K562 (cell line): ENCODE results near the gene SETD7.

ENCODE experiments used
- EZH2 ChIP-seq: IDR thresholded peaks from 2 replicates; pipeline ENCODE4 v1.6.1; 2012; ENCODE audit warnings: low read depth, mild to moderate bottlenecking, inconsistent platforms, low read length, borderline replicate concordance
- L3MBTL2 ChIP-seq: fragments of 450-650 bp; IDR thresholded peaks from 2 replicates; pipeline ENCODE4 v1.6.1; 2016; ENCODE audit warnings: mild to moderate bottlenecking, moderate library complexity
- PHF21A ChIP-seq: fragments of 450-650 bp; IDR thresholded peaks from 2 replicates; pipeline ENCODE4 v1.6.1; 2017; ENCODE audit warnings: low read depth, borderline replicate concordance
- ZBTB1 ChIP-seq: sonication (generic); formaldehyde crosslinking; IDR thresholded peaks from 2 replicates; pipeline ENCODE4 v1.8.1; 2023; ENCODE audit warnings: missing genetic modification reagents, low read depth, mild to moderate bottlenecking, borderline replicate concordance
- ZHX1 ChIP-seq: fragments of 150-350 bp; conservative IDR thresholded peaks from 2 replicates; pipeline ENCODE4 v1.6.1; 2014; ENCODE audit warnings: low read length

- TF ChIP-seq ZBTB1 (CRISPR knock-in tag), result no peak
- TF ChIP-seq EZH2, result no peak
- TF ChIP-seq PHF21A, result no peak
- TF ChIP-seq ZHX1, result no peak
- no peak for TF ChIP-seq L3MBTL2
These were observed 20.2 kb downstream of the SETD7 start for GRCh38 chr4:139535871-139536234.
